ENCODE results near the gene MYH13.
A peak's percentile ranks its signal among the peaks of the same experiment; 100 is the strongest.

The MYH13 gene

DNA sequence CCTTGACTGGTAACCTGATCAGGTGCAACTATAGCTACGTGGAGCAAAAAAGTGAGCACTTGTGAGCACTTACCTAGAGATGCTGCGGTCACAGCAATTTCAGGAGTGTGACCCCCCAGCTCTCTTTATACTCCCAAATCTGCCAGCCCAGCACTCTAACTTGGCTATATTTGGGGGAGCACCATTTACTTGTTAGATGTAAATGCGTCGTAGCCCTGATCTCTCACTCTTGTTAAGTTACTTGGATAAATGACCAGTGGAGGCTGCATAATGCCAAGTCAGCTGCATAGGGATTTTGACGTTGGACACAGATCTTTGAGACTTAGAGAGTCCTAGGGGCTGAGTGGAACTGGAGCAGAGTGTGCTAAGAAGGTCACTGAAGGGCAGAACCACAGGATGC is at the start of gene MYH13:
Gene MYH13 (minus strand): TSS at position 101 of the 400 bp plus-strand sequence. CDS start 8,476 bp downstream, outside the sequence.
- no peak for DNase-seq (ENCODE audit: low read depth, low spot score)

DNA sequence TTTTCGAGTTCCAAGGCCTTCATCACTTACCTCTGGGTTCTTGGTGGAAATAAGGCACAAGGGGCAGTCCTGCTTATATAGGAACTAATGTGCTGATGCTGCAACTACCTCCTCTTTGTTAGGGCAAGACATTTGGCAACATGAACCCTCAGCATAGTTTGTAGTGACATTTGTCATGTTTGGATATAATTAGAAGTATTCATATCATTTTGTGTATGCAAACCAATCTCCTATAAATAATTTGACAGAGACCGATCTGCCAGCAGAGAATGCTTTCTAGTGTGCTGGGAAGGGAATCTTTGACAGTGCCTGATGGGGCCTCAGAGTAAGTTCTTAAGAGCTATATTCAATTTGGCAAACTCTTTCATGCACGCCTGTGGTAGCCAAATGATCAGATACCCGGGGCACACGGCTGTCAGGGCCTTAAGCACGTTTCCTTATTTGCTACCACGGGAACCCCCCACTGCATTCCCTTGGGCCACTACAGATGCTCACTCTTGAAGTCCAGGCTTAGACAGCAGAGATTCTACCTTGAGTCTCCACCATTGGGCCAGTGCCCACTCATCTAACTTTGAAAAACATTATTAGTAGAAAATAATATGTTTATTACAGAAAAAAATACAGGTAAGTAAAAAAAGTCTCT is 49.2 kb upstream of the MYH13 start, which contains the start of gene MYH8:
Gene MYH8 (minus strand): TSS at position 51 of the 643 bp plus-strand sequence. CDS start 1,723 bp downstream, outside the sequence.
- no peak for DNase-seq (ENCODE audit: low read depth, low spot score)

DNA sequence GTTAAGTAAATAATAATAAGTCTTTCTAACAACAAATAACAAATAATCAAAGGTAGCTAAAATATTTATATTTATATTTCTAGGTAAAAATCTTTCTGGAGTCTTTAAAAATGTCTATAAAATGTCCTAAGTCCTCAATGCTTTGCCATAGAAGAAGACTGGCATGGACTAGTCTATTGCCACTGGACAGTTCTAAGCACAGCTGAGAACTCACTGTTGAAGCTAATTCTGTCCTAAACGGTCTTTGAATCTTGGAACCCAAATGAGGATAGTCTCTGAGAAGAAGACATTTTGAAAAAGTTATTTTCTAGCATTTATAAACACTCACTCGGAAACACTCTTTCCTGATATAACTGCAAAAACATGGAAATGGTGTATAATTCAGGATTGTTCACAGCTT is 48.4 kb upstream of the MYH13 start:
- DNase-seq (ENCODE audit: low read depth, low spot score): no peak

DNA sequence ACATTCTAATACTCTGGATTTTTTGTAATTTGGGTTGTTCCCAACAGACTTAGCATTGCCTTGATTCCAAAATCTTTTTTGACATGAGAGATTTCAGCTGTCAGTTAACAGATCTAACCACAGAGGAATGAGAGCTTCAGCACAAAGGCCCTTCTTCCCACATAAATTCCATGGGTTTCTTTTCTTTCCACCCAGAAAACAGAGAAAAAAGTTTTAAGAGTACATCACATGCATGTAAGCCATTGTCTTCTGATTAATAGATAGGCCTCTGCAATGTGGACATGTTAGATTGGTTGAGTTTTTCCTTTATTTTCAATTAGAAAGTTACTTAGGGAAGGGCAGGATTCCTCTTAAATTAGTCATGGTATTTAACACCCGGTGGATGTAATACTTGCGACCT is 48.0 kb upstream of the MYH13 start:
- DNase-seq (ENCODE audit: low read depth, low spot score): no peak

DNA sequence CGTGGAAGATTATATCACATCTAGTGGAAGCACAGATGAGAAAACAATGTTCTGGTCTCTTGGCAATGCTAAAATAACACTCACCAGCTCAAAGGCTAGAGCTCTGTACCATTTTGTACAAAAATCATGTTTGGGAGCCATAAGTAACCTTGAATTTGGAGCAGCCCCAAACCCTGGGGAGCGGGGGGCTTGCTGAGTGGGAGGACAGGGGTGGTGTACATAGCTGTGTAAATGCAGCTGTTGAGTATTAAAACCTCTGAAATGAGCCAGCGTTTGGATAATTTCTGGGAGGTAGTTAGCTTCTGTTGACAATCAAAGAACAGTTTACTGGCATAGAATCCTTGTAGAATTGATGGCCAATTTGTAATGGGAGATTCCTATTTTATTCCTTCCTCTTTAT is 44.6 kb upstream of the MYH13 start:
- DNase-seq (ENCODE audit: low read depth, low spot score): no peak

DNA sequence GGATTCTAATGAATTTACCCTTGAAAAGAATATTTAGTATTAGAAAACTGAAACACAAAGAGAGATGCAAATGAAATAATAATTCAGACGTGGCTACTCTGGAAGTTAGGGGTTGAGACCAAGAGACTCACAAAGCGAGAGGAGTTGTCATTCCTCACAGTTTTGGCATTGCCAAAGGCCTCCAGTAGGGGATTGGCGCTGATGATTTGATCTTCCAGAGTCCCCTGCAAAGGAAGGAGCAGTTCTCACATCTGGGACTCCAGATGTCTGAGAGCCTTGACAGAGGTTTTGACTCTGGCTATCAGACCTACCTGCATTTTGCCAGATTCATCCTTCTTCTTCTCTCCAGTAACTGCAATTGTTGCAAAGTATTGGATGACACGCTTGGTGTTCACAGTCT is 42.4 kb upstream of the MYH13 start:
- DNase-seq (ENCODE audit: low read depth, low spot score): no peak

DNA sequence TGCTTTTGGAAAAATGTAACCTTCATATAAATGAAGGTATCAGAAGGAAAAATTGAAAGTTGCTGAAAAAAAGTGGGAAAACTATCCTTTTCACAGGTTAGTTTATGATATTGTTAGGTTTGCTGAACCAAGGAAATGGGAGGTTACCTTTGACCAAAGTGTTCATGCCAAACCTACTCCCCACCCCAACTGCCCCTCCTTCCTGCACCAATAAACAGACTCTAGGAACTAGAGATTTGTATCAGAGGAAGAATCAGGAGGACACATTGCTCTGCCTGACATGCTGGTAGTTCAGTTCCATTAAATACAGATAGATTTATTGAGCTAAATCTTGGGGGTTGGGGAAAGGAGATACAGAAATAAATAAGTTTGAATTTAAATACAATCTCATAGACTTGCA is 30.8 kb upstream of the MYH13 start:
- DNase-seq (ENCODE audit: low read depth, low spot score): no peak

DNA sequence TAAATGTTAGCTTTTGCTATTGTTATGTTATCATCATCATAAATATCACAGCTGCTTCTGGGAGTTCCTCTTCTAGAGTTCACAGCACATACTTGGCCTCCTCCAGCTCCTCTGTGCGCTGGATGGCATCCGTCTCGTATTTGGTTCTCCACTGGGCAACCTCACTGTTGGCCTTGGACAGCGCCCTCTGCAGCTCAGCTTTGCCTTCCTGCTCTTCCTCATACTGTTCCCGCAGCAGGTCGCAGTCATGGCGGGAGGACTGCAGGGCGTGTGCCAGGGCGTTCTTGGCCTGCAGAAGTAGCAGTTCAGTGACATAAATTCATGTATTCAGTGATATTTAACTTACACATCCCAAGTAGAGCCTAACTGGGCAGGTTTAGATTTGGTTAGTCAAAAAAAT is 25.5 kb upstream of the MYH13 start:
- no peak for DNase-seq (ENCODE audit: low read depth, low spot score)

DNA sequence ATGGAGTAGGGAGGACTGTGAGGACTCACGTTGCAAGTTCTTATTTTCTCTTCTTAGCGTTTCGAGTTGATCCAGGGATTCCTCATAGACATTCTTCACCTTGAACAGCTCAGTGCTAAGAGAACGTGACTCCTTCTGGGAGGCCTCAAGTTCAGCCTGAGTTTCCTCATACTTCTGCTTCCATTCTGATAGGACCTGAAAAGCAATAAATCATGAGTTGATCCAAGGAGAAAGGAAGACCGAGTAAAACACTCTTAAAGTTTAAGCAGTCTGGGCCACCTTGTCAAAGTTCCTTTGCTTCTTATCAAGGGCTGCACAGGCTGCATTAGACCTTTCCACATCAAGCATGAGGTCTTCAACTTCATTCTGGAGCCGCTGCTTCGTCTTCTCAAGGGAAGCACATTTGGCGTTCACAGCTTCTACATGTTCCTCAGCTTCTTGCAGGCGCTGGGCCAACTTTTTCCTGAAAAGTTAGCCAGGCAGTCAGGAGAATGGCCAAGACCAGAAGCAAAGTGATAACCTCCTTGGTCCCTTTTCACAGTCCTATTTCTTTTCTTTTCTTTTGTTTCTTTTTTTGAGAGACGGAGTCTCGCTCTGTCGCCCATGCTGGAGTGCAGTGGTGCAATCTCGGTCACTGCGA is 23.8 kb upstream of the MYH13 start:
- no peak for DNase-seq (ENCODE audit: low read depth, low spot score)

DNA sequence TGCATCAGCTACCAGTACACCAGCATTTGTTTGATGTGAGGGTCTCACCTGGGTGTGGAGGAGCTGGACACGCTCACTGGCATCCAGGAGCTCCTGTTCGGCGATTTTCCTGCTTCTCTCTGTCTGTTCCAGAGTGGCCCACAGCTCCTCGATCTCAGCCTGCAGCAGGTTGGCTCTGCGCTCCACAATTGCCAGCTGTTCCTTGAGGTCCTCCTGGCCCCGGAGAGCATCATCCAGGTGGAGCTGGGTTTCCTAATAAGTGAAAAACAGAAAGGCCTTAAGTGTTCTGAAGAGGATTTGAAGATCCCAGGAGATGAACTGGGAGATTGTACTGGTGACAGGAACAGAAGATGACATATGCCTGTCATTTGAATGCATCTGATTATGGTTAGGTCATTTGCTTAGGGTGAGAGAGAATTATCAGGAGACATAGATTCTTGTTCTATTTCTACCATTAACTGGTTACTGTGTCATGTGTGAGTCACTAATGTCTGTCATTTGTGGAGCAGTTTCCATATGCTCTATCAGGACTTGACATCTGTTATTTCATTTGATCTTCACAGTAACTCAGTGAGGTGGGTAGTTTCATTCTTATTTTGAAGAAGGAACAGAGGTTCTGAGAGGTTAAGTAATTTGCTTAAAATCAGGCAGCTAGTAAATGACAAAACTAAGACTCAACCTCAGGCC is 21.5 kb upstream of the MYH13 start:
- DNase-seq (ENCODE audit: low read depth, low spot score): no peak

DNA sequence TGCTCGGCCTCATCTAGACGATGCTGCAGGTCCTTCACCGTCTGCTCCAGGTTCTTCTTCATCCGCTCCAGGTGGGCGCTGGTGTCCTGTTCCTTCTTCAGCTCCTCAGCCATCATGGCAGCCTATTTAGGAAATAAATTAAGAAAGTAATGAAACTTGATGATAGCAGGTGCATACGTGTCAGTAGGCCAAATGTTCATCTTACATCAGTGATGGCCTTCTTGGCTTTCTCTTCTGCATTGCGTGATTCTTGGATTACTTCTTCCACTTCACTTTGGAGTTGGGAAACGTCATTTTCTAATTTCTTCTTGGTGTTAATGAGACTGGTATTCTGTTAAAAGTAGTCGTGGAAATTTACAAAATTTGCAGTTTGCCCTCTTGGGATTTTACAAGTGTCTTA is 20.1 kb upstream of the MYH13 start:
- DNase-seq (ENCODE audit: low read depth, low spot score): no peak

DNA sequence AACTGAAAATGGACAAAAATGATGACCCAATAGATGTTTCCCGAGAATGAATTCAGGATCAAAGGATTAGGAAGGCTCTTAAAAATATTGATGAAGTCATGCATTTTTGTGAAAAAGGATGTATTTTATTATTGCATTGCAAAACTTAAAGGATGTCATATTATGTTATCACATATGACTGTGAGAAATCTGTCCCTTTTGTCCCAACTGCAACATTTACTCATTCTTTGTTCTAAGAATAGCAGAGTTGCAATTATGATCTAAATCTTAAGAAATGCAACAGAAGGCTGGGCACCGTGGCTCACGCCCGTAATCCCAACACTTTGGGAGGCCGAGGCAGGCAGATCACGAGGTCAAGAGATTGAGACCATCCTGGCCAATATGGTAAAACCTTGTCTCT is 13.1 kb upstream of the MYH13 start:
- DNase-seq (ENCODE audit: low read depth, low spot score): no peak

DNA sequence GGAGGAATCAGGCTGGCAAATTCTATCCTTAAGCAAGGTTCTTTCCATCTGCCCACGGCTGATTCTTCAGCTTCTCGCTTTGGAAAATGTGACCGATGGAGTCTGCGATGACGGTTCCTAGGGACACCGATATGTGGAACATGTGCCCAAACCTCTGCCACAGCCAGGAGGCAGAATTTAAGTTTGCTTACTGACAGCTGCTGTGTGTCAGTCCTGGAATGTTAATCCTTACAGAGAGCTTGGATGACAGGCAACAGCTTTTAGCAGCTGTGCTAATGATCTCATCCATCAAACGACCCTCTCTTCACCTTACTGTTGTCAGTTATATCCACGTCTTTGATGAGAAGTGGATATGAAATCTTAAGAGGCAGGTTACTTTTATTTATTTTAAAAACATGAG is 11.4 kb upstream of the MYH13 start:
- DNase-seq (ENCODE audit: low read depth, low spot score): no peak

DNA sequence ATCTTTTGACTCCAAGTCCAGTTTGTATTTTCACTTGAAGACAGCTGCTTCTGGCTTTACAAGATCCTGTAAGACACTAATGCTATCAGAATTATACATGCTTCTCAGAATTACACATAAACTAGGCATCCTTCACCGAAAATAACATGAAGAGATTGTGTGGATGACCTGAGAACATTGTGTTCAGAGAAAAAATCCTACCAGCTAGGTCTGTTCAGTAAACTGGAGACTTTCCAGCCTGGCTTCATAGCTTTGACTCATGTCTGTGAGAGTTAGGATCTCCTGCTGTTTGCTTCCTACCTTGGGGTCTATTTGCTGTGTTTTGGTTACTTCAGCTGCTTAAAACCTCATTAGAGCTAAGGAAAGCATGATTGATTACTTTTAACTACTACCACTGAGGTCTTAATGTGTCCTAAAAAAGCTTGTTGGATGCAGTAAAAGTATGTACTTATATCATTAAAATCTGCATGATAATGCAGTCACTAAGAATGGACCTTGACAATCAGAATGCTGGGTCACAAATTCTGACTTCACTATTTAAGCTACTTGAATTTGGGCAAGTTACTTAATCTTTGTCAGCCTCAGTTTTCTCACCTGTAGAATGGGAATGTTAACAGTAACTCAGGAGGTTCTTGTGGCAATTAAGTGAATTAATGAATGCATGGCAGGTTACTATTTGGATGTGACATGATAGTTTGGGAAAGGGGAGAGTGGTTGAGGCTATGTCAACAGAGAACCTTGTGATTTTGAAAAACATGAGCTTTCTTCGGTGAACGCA is 8.0 kb upstream of the MYH13 start:
- DNase-seq (ENCODE audit: low read depth, low spot score): peak; percentile 16

DNA sequence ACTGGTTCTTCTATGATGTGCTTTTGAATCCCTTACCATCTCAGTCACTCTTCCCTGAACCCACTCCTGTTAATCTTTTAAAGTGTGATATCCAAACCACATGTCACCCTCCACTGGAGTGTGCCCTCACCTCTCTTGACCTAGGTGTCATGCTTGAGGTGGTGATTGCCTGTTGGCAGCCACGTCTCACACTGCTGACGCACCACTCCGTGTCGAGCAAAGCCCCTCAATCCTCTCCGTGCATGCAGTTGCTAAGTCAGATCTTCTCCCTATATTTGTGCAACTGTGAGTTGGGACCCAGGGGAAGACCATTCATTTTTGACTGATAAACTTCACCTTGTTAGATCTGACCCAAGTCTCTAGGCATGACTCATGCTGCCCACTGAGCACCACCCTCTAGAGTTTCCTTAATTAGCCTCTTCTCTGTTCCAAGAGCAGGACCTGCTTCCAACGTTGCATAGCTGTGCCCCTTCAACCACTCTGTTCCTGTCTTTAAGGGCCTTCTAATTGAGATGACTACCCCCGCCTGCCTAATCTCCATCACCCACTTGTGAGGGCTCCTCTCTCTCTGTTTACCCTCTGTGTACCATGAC is 2.7 kb downstream of the MYH13 start:
- no peak for DNase-seq (ENCODE audit: low read depth, low spot score)

DNA sequence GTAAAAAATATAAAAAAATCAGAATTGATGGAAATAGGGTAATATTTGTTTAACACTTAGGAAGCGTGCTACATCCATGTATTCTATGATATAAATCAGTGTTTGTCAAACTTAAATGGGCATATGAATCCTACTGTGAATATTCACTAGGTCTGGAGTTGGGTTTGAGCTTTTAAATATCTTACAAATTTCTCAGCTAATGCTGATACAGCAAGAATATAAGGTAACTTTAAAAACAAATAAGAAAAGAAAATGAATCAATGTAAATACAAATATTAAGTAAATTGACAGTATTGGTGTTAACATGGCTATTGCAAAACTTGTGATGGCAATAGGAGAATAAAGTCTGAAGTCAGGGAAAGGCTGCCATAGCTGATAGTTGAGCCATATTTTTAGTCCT is 3.6 kb downstream of the MYH13 start:
- no peak for DNase-seq (ENCODE audit: low read depth, low spot score)

DNA sequence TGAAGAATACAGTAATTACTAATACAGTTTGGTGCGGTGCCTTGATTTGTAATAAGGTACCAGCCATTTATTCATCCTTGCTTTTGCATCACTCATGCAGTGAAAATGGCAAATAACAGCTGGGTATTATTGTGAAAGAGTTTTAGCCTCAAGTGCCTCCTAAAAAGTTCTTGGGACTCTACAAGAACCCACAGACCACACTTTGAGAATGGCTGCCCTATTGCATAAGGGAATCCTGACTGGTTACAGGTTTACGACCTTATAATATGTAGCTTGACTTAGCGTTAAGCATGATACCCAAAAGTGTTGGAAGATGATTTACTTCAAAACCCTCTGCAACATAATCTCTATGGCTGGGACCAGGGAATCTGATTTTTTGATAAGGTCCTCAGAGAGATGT is 4.2 kb downstream of the MYH13 start:
- DNase-seq (ENCODE audit: low read depth, low spot score): no peak

DNA sequence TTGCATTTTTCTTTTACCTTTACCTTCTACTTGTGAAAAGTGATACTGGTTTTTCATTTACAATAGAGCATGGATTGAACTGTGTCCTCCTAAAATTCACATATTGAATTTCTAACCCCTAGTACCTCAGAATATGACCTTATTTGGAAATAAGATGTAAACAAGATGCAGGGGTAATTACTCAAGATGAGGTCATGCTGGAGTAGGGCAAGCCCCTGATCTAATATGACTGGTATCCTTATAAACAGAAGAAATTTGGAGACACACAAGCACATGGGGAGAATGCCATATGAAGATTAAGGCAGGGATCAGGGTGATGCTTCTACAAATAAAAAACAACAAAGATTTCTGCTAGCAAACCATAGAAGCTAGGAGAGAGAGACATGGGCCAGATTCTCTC is 12.2 kb downstream of the MYH13 start:
- no peak for DNase-seq (ENCODE audit: low read depth, low spot score)

DNA sequence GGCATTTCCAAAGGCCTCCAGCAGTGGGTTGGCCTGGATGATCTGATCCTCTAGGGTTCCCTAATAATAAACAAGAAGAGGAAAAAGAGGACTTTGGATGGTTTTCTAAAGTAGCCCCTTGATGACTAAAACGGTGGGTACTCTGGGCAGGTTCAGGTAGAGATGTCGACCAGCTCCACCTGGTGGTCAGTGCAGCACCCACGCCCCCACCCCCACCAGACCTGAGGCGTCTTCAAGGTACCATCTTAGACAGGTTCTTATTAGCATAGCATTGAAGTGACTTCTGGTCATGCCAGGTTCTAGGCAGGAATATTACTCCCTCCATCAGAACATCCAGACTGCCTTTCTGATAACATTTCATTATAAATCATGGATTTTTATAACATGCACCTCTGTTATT is 15.0 kb downstream of the MYH13 start:
- no peak for DNase-seq (ENCODE audit: low read depth, low spot score)

DNA sequence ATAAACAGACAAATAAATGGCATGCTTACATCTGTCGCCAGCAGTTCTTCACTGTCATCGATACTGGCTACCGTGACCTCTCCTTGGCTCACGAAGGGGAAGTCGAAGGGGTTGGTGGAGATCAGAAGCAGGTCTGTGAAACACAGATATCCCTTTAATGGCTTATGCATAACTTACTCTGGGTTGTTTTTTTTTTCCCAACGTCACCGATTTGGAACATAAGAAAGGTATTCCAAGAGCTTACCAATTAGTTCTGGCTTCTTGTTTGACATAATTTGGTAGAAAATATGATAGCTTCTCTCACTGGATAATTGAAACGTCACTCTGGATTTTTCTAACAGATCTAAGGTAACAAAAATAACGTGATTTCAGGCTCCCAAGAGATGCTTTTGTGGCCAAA is 18.2 kb downstream of the MYH13 start:
- no peak for DNase-seq (ENCODE audit: low read depth, low spot score)

DNA sequence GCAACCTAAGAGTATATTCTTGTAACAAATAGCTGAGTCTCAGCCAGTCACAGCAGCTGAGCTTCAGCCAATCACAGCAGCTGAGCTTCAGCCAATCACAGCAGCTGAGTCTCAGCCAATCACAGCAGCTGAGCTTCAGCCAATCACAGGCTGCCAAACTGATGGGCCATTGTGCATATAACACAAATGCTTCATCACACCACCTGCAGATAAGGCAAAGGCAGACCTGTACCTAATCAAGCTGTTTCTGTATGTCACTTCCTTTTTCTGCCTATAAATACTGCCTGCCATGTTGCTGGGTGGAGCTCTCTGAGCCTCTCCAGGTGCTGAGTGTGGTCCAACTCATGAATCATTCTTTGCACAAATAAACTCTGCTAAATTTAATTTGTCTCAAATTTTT is 19.9 kb downstream of the MYH13 start:
- DNase-seq (ENCODE audit: low read depth, low spot score): no peak

DNA sequence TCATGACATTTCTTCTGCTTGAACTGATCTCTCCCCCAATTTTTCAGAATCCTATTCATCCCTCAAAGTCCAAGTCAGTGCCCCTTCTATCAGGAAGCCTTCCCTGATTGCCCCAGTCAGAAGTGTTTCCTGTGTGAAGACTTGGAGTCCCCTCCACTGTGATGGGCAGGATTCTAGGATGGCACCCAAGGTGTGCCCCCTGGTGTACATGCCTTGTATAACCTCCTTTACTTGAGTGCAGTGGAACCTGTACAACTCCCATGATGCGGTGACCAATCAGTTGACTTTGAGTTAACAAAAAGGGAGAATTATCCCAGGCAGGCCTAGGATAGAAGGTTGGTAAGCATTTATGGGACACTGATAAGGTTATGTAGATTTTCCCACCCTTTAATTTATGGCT is 23.4 kb downstream of the MYH13 start:
- no peak for DNase-seq (ENCODE audit: low read depth, low spot score)

Measured in astrocyte of the hippocampus (primary cell).